PC-9 (cell line): ENCODE results near the gene ANKS1B. TPM values are rescaled to one million over a fixed set of nuclear protein-coding genes. Genes with fewer than 3 reads are reported as not detected.

Source experiments
- BruUV-seq: library from RNA; stranded (reverse); fragments of 400-500 nt; replicated peaks from 2 replicates; lab custom pipeline; 2021; lab: Mats Ljungman, UMichigan
- CTCF ChIA-PET: fragments of 300-600 bp; sonication (Branson Sonifier 250); formaldehyde crosslinking; loops from one replicate; lab custom pipeline; 2022; ENCODE audit warnings: antibody characterized with exemption; lab: Charles Lee
- POLR2A ChIA-PET: fragments of 300-600 bp; sonication (Branson Sonifier 250); formaldehyde crosslinking; loops from one replicate; lab custom pipeline; 2022; ENCODE audit warnings: antibody characterized with exemption; ENCODE audit not compliant: unreplicated experiment; lab: Charles Lee
- DNase-seq, 2 experiments: peaks; one replicate each; pipeline versions ENCODE4 v3.0.0 to v3.0.0-alpha.2; 2015 to 2022; ENCODE audit warnings: mixed read lengths in 1 of 2
- H2AFZ ChIP-seq: fragments of 200-600 bp; sonication (generic); 2 replicates; pipeline ENCODE4 v1.8.1; 2017; ENCODE audit warnings: antibody characterized with exemption
- H3F3A ChIP-seq: fragments of 200-600 bp; sonication (generic); 2 replicates; pipeline ENCODE4 v1.8.1; 2017; ENCODE audit warnings: antibody characterized with exemption, mild to moderate bottlenecking, low read depth; ENCODE audit not compliant: insufficient read depth
- H3K27ac ChIP-seq: fragments of 200-600 bp; sonication (generic); 2 replicates; pipeline ENCODE4 v1.6.1; 2016; ENCODE audit warnings: mixed run types
- H3K27me3 ChIP-seq: fragments of 200-600 bp; sonication (generic); 2 replicates; pipeline ENCODE4 v1.6.1; 2016; ENCODE audit warnings: low read depth, mixed run types; ENCODE audit not compliant: insufficient read depth
- H3K36me3 ChIP-seq: fragments of 200-600 bp; sonication (generic); 2 replicates; pipeline ENCODE4 v1.6.1; 2016; ENCODE audit warnings: low read depth, mixed run types
- H3K4me1 ChIP-seq: fragments of 200-600 bp; sonication (generic); replicated peaks from 2 replicates; pipeline ENCODE4 v1.6.1; 2016; ENCODE audit warnings: mixed run types; ENCODE audit not compliant: insufficient read depth
- H3K4me2 ChIP-seq: fragments of 200-600 bp; sonication (generic); 2 replicates; pipeline ENCODE4 v1.6.1; 2017; ENCODE audit warnings: mixed run types
- H3K4me3 ChIP-seq: fragments of 200-600 bp; sonication (generic); 2 replicates; pipeline ENCODE4 v1.6.1; 2016; ENCODE audit warnings: mixed run types
- H3K79me2 ChIP-seq: fragments of 200-600 bp; sonication (generic); 2 replicates; pipeline ENCODE4 v1.6.1; 2017; ENCODE audit warnings: low read depth, mixed run types
- H3K9me2 ChIP-seq: fragments of 200-600 bp; sonication (generic); 2 replicates; pipeline ENCODE4 v1.8.1; 2017; ENCODE audit warnings: mild to moderate bottlenecking; ENCODE audit not compliant: insufficient read depth
- H3K9me3 ChIP-seq: fragments of 200-600 bp; sonication (generic); 2 replicates; pipeline ENCODE4 v1.8.1; 2016; ENCODE audit warnings: low read depth; ENCODE audit not compliant: insufficient read depth
- H4K20me1 ChIP-seq: fragments of 200-600 bp; sonication (generic); 2 replicates; pipeline ENCODE4 v1.8.1; 2017; ENCODE audit not compliant: insufficient read depth
- EZH2 ChIP-seq: fragments of 200-600 bp; sonication (generic); IDR thresholded peaks from 2 replicates; pipeline ENCODE4 v1.8.0; 2017; ENCODE audit warnings: antibody characterized with exemption, low read depth
- intact Hi-C: fragments of 100-400 bp; cut with micrococcal nuclease; formaldehyde crosslinking; loops from one replicate; pipeline ENCODE4 v1.10.0; 2022; ENCODE audit not compliant: unreplicated experiment
- total RNA-seq: library from RNA; stranded (reverse); gene quantifications from 2 replicates; pipeline ENCODE4 v1.2.3, GENCODE V29; 2021
- TF ChIP-seq, protein P1 (sequence below): fragments of 200-600 bp; sonication (generic); conservative IDR thresholded peaks from 2 replicates; pipeline ENCODE4 v1.6.1; 2017; ENCODE audit warnings: mixed run types, antibody characterized with exemption, mild to moderate bottlenecking, moderate library complexity

ANKS1B gene
- total RNA-seq, 1 experiment from 2014 or later = not detected

DNA sequence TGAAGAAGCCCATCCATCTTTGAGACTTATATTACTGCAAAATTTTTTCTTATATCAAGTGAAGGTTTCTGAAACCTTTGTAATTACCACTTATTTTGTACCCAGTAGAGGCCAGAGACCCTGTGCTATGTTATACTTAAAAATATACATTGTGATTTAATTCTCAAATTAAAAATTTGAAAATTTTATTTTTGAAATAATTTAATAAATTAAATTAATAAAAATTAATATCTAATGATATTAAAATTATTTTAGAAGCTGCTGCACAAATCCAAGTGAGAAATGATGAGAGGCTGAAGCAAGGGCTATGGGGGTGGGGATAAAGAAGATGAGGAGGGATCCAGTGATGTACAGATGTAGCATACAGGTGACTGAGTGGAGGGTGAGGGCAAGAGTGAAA, 1080.9 kb downstream of the ANKS1B start:
- Histone ChIP-seq H2AFZ (no peak overlapping the region), H3K4me2 (no peak overlapping the region), H3K79me2 (no peaks in the 10 kb centered on the region), H3K4me3 (no peak overlapping the region), H3K4me1 (no peaks in the 10 kb centered on the region), H4K20me1 (no peaks in the 10 kb centered on the region), H3K9me3 (no peaks in the 10 kb centered on the region), H3K9me2 (no peaks in the 10 kb centered on the region), H3K27me3 (no peaks in the 10 kb centered on the region), H3F3A (no peaks in the 10 kb centered on the region), H3K27ac (no peak overlapping the region), H3K36me3 (no peaks in the 10 kb centered on the region)
- ChIA-PET CTCF (no interaction called here), POLR2A (no interaction called here)
- no peak for TF ChIP-seq EZH2
- TF ChIP-seq, protein P1, sequence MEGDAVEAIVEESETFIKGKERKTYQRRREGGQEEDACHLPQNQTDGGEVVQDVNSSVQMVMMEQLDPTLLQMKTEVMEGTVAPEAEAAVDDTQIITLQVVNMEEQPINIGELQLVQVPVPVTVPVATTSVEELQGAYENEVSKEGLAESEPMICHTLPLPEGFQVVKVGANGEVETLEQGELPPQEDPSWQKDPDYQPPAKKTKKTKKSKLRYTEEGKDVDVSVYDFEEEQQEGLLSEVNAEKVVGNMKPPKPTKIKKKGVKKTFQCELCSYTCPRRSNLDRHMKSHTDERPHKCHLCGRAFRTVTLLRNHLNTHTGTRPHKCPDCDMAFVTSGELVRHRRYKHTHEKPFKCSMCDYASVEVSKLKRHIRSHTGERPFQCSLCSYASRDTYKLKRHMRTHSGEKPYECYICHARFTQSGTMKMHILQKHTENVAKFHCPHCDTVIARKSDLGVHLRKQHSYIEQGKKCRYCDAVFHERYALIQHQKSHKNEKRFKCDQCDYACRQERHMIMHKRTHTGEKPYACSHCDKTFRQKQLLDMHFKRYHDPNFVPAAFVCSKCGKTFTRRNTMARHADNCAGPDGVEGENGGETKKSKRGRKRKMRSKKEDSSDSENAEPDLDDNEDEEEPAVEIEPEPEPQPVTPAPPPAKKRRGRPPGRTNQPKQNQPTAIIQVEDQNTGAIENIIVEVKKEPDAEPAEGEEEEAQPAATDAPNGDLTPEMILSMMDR = no peak
- no TSS peak for BruUV-seq
- intact Hi-C loops = no loop called here
- DNase-seq = no peak

DNA sequence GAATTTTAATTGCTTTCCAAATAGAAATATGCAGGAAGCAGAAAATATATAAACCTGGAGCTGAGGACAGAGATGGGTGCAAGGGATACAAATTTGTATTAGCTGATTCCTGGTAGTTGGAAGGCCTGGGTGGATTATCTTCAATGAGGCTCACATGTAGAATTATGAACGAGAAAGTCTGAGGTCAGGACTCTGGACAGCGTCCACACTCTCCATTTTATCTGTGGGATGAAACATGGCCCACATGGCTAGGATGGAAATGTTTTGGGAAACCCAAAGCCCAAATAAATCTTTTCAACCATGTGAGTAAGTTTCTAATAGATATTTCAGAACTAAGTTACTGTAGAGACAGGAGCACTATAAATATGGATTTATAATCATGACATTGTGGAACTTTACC, 1083.5 kb downstream of the ANKS1B start:
- CTCF ChIA-PET = no interaction called here
- Histone ChIP-seq H3K36me3 (no peaks in the 10 kb centered on the region), H3F3A (no peaks in the 10 kb centered on the region), H3K27me3 (no peaks in the 10 kb centered on the region), H4K20me1 (no peaks in the 10 kb centered on the region), H3K79me2 (no peaks in the 10 kb centered on the region), H2AFZ (no peak overlapping the region), H3K27ac (no peak overlapping the region), H3K4me1 (no peaks in the 10 kb centered on the region), H3K9me2 (no peaks in the 10 kb centered on the region), H3K4me3 (no peak overlapping the region), H3K4me2 (no peak overlapping the region), H3K9me3 (no peaks in the 10 kb centered on the region)
- POLR2A ChIA-PET = no interaction called here
- no TSS peak for BruUV-seq
- TF ChIP-seq, protein P1 = no peak
- no peak for TF ChIP-seq EZH2
- no peak for DNase-seq
- intact Hi-C loops = no loop called here

DNA sequence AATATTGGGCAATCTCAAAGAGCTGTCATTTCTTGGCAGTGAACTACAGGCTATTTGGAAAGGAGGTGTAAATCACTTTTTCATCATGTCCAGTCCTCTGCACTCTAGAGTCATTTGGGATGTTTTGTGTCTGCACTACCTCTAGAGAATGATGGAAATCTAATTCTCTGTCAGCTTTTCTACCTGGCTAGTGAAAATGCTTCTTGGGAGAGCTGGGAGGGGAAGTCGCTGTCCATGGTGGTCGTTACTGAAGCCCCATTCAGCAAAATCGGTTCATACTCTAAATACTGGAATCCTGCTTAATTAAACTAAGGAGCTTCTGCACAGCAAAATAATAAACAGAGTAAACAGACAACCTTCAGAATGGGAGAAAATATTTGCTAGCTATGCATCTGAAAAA, 1087.8 kb downstream of the ANKS1B start:
- H3K27ac ChIP-seq = no peak overlapping the region
- no TSS peak for BruUV-seq
- no peaks in the 10 kb centered on the region for H3K79me2 ChIP-seq
- H3K36me3 ChIP-seq = no peaks in the 10 kb centered on the region
- no peak overlapping the region for H3K4me3 ChIP-seq
- H3K27me3 ChIP-seq = no peaks in the 10 kb centered on the region
- H2AFZ ChIP-seq = no peak overlapping the region
- H4K20me1 ChIP-seq = no peaks in the 10 kb centered on the region
- CTCF ChIA-PET = no interaction called here
- H3K4me2 ChIP-seq = no peak overlapping the region
- no peak for DNase-seq
- H3F3A ChIP-seq = no peaks in the 10 kb centered on the region
- no peaks in the 10 kb centered on the region for H3K4me1 ChIP-seq
- no peaks in the 10 kb centered on the region for H3K9me3 ChIP-seq
- intact Hi-C loops = no loop called here
- no peaks in the 10 kb centered on the region for H3K9me2 ChIP-seq
- TF ChIP-seq EZH2 = no peak
- POLR2A ChIA-PET = no interaction called here

DNA sequence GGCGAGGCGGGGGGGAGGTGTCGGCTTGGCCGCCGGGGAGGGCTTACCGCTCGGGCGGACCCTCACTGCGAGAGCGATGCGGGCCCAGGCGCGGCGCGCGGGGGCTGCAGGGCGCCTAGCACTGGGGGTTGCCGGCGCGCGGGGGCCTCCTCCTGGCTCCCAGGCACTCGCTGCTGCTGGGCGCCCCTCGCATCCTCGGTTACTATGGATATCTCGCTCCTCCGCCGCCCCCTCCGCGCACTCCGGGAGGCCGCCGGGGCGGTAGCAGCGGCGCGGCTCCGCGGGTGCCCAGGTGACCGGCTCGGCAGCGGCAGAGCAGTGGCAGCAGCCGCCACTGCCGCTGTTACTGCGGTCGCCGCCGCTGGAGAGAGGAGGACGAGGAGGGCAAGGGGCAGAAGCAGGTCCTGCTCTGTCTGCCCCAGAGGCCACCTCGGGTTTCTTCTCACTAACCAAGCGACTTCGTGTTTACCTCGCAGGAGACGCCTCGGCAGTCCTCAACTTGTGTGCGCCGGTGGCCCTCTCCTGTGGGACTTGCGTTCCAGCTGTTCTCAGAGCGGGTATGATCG, 1089.6 kb downstream of the ANKS1B start:
- Histone ChIP-seq H4K20me1 (no peaks in the 10 kb centered on the region), H3K9me2 (no peaks in the 10 kb centered on the region), H3F3A (no peaks in the 10 kb centered on the region), H3K27me3 (no peaks in the 10 kb centered on the region), H3K9me3 (no peaks in the 10 kb centered on the region), H3K4me2 (no peak overlapping the region), H3K4me1 (no peaks in the 10 kb centered on the region), H3K27ac (no peak overlapping the region), H2AFZ (no peak overlapping the region), H3K79me2 (no peaks in the 10 kb centered on the region), H3K4me3 (no peak overlapping the region), H3K36me3 (no peaks in the 10 kb centered on the region)
- intact Hi-C loops = no loop called here
- DNase-seq = no peak
- CTCF ChIA-PET = no interaction called here
- POLR2A ChIA-PET = no interaction called here
- BruUV-seq = no TSS peak
- no peak for TF ChIP-seq EZH2
